GM19240 (cell line): Measurements from ENCODE around the gene TAC4.

Source experiments
- DNase-seq: peaks from one replicate; pipeline ENCODE4 v3.0.0; 2011; ENCODE audit warnings: low spot score; ENCODE audit not compliant: insufficient read length

Gene TAC4

GRCh38 chr17:49815761-49816281 lies 32.0 kb downstream of the TAC4 start:
- no peak for DNase-seq

- DNase-seq: no peak
Observed at GRCh38 chr17:49814781-49815529, 32.9 kb downstream of the TAC4 start.

GRCh38 chr17:49809056-49809455 lies 38.8 kb downstream of the TAC4 start:
- no peak for DNase-seq

GRCh38 chr17:49798738-49799137 lies 49.1 kb downstream of the TAC4 start:
- DNase-seq: no peak

GRCh38 chr17:49798182-49798581 lies 49.7 kb downstream of the TAC4 start:
- DNase-seq: no peak

GRCh38 chr17:49795372-49795771 lies 52.5 kb downstream of the TAC4 start:
- no peak for DNase-seq

- no peak for DNase-seq
Observed at GRCh38 chr17:49793309-49793708, 54.6 kb downstream of the TAC4 start.

GRCh38 chr17:49789243-49789578 lies 58.7 kb downstream of the TAC4 start:
- DNase-seq: peak; percentile 92

- peak; percentile 45 for DNase-seq
Observed at GRCh38 chr17:49788478-49789242, 59.2 kb downstream of the TAC4 start, which contains the start of gene KAT7. Gene KAT7, plus strand, starts transcription at chr17:49788681. Its CDS starts 154 bp downstream, at chr17:49788835.
